SU-DHL-6 (cell line): ENCODE data around the gene FAM107B.

Experiments
- H2AFZ ChIP-seq: fragments of 200-600 bp; sonication (generic); 2 replicates; pipeline ENCODE4 v1.6.1; 2014; ENCODE audit warnings: low read depth, mild to moderate bottlenecking, moderate library complexity, mixed read lengths, antibody characterized with exemption, low read length; ENCODE audit not compliant: severe bottlenecking
- H3F3A ChIP-seq: fragments of 200-600 bp; shearing (Covaris generic); 2 replicates; pipeline ENCODE4 v1.6.0; 2016; ENCODE audit warnings: antibody characterized with exemption, mild to moderate bottlenecking; ENCODE audit not compliant: insufficient read depth
- H3K27ac ChIP-seq: fragments of 200-600 bp; sonication (generic); 2 replicates; pipeline ENCODE4 v1.5.1; 2016; ENCODE audit warnings: low read depth, mild to moderate bottlenecking, low read length, moderate library complexity, mixed read lengths
- H3K27me3 ChIP-seq: fragments of 200-600 bp; sonication (generic), shearing (Covaris generic); 2 replicates; pipeline ENCODE4 v1.6.0; 2014; ENCODE audit warnings: mild to moderate bottlenecking, low read length
- H3K36me3 ChIP-seq: fragments of 200-600 bp; sonication (generic); 2 replicates; pipeline ENCODE4 v1.6.1; 2014; ENCODE audit warnings: mild to moderate bottlenecking, low read length, mixed read lengths
- H3K4me2 ChIP-seq: fragments of 300-600, 200-600 bp; shearing (Covaris generic), sonication (generic); 2 replicates; pipeline ENCODE4 v1.6.0; 2014; ENCODE audit warnings: low read length, low read depth, mild to moderate bottlenecking; ENCODE audit not compliant: poor library complexity, severe bottlenecking
- H3K4me3 ChIP-seq: fragments of 200-600 bp; sonication (generic); 2 replicates; pipeline ENCODE4 v1.5.1; 2014; ENCODE audit warnings: antibody characterized with exemption, low read length, mild to moderate bottlenecking, mixed read lengths; ENCODE audit not compliant: insufficient read depth, poor library complexity, severe bottlenecking
- H3K79me2 ChIP-seq: fragments of 200-600 bp; sonication (generic); 2 replicates; pipeline ENCODE4 v1.6.1; 2014; ENCODE audit warnings: mild to moderate bottlenecking, low read length, moderate library complexity; ENCODE audit not compliant: insufficient read depth
- H3K9ac ChIP-seq: fragments of 200-600 bp; sonication (generic); 2 replicates; pipeline ENCODE4 v1.7.0; 2014; ENCODE audit warnings: mild to moderate bottlenecking, low read length
- H3K9me2 ChIP-seq: fragments of 200-600 bp; sonication (generic); replicated peaks from 2 replicates; pipeline ENCODE4 v1.6.1; 2014; ENCODE audit warnings: low read length; ENCODE audit not compliant: insufficient read depth
- H3K9me3 ChIP-seq: fragments of 200-600 bp; sonication (generic); 2 replicates; pipeline ENCODE4 v1.6.1; 2014; ENCODE audit warnings: low read length, mixed read lengths; ENCODE audit not compliant: insufficient read depth
- H4K20me1 ChIP-seq: fragments of 200-600 bp; sonication (generic); 2 replicates; pipeline ENCODE4 v1.6.1; 2014; ENCODE audit warnings: low read depth, mild to moderate bottlenecking, antibody characterized with exemption, low read length, moderate library complexity, mixed read lengths
- EZH2phosphoT487 ChIP-seq: fragments of 200-600 bp; sonication (generic), shearing (Covaris generic); conservative IDR thresholded peaks from 2 replicates; pipeline ENCODE4 v1.6.1; 2018; ENCODE audit warnings: mild to moderate bottlenecking, antibody characterized with exemption, low read length, moderate library complexity, mixed read lengths
- TF ChIP-seq, protein P1 (sequence below): fragments of 200-600 bp; sonication (generic); IDR thresholded peaks from one replicate; pipeline ENCODE4 v1.5.1; 2017; ENCODE audit warnings: antibody characterized with exemption, mild to moderate bottlenecking, low read length, moderate library complexity; ENCODE audit not compliant: insufficient read depth, poor library complexity, severe bottlenecking

The FAM107B gene

DNA sequence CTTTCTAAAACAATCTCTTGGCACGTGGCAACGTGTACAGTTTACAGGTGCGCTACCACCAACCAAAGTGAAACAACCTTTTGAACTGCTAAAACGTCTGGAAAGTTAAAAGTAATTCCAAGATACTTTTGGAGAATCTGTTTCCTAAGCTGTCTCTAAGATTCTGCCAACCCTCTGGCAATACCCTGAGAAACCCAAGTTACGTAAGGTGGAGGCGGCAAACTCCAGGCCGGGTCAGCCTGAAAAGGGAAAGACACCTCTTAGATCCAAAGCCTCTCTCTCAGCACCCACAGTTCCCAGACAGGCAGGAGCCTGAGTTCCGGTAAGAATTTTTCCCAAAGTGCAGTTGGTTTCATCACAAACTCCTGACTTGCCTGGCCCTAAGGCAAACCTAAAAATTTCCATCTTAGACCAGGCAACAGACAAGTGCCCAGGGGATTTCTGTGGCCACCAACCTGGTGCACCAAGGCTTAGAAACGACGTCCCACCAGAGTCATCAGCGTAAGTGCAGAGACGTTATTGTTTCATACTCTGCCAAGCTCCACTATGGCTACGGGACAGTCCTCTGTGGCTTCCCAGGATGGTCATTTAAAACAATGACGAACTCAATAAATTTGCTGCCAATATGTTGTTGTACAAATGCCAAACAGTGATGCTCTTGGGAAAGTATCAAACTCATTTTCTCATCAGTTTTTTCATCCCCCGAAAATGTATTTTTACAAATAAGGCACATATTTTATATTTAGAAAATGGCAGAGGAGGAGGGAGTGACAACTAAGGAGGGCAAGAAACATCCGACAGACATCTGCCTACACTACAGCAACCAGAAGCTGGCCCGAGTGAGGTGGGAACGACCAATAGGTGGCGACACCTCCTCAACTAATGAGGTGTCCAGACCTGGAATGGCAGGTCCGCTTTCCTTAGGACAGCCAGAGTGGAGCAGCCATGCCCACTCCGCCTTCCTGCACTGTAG is 238.2 kb downstream of the FAM107B start:
- Histone ChIP-seq H3K27me3 (no peaks in the 10 kb centered on the region), H3K4me2 (no peak overlapping the region), H3K9ac (no peak overlapping the region), H3K9me3 (no peaks in the 10 kb centered on the region), H3K27ac (no peak overlapping the region), H3K4me3 (no peak overlapping the region), H3K9me2 (no peaks in the 10 kb centered on the region), H2AFZ (no peak overlapping the region), H3K79me2 (peaks cover 98% of the 10 kb centered on the region), H3F3A (peaks cover 7% of the 10 kb centered on the region; the same call in 1 of the 2 replicates), H4K20me1 (peaks cover 37% of the 10 kb centered on the region), H3K36me3 (peaks cover 14% of the 10 kb centered on the region; the same call in 1 of the 2 replicates)
- TF ChIP-seq, protein P1, sequence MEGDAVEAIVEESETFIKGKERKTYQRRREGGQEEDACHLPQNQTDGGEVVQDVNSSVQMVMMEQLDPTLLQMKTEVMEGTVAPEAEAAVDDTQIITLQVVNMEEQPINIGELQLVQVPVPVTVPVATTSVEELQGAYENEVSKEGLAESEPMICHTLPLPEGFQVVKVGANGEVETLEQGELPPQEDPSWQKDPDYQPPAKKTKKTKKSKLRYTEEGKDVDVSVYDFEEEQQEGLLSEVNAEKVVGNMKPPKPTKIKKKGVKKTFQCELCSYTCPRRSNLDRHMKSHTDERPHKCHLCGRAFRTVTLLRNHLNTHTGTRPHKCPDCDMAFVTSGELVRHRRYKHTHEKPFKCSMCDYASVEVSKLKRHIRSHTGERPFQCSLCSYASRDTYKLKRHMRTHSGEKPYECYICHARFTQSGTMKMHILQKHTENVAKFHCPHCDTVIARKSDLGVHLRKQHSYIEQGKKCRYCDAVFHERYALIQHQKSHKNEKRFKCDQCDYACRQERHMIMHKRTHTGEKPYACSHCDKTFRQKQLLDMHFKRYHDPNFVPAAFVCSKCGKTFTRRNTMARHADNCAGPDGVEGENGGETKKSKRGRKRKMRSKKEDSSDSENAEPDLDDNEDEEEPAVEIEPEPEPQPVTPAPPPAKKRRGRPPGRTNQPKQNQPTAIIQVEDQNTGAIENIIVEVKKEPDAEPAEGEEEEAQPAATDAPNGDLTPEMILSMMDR, result peak; percentile 53
- no peak for TF ChIP-seq EZH2phosphoT487

DNA sequence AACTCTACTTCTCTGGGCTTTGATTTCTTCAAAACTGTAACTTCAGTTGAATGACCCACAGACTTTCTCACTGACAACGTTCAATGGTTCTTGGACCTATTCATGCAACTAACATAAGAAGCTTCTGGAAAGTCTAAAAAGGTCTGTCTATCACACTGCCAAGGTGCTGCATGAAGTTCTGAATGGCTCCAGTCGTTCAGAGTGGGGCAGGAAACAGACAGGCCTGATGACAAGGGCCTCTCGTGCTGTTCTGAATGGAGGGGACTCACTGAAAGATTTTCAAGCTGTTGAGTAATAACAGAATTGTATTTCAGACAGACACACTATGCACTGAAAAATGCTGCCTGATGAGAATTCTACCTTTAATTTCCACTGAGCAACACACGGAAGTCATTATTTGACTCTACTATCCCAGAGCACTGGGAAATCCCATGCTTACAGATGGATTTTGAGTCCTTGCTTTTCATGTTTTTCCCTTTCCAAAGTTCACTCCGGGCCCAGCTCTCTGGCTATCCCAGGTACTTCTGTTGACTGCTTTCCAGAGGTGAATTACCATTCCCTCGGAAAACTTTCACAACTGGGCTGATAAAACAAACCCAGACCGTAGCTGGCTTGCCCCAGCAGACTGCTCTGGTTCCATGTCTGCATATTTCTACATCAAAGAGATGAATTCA is 239.1 kb downstream of the FAM107B start:
- Histone ChIP-seq H3K9me2 (no peaks in the 10 kb centered on the region), H3K79me2 (peaks cover 98% of the 10 kb centered on the region), H3K4me2 (no peak overlapping the region), H2AFZ (no peak overlapping the region), H3F3A (peaks cover 7% of the 10 kb centered on the region; the same call in 1 of the 2 replicates), H3K27ac (no peak overlapping the region), H3K27me3 (no peaks in the 10 kb centered on the region), H3K4me3 (no peak overlapping the region), H3K9ac (no peak overlapping the region), H3K9me3 (no peaks in the 10 kb centered on the region), H4K20me1 (peaks cover 37% of the 10 kb centered on the region), H3K36me3 (peaks cover 12% of the 10 kb centered on the region; the same call in 1 of the 2 replicates)
- TF ChIP-seq, protein P1, result no peak
- no peak for TF ChIP-seq EZH2phosphoT487

DNA sequence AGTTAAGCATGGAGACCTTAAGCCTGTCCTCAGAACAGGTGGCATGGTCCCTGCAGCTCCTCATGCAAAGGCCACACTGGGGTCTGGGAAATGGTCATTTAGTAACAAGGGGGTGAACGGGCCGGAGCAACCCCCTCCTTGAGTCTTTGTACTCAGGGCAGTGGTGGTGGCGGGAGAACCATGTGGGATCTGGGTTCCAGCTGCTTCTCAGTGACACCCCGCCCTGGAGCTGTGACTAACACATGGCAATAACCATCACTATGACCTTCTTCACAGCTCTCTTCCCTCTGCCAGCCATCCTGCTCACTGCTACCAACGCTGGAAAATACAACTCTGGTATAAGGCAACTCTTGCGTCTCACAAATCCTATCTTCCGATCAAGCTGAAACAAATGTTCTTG is 240.5 kb downstream of the FAM107B start:
- Histone ChIP-seq H3K79me2 (peaks cover 99% of the 10 kb centered on the region), H3K27ac (no peak overlapping the region), H3F3A (peaks cover 7% of the 10 kb centered on the region; the same call in 1 of the 2 replicates), H3K9me3 (no peaks in the 10 kb centered on the region), H2AFZ (no peak overlapping the region), H4K20me1 (peaks cover 37% of the 10 kb centered on the region), H3K9ac (no peak overlapping the region), H3K4me2 (no peak overlapping the region), H3K9me2 (no peaks in the 10 kb centered on the region), H3K36me3 (peaks cover 26% of the 10 kb centered on the region), H3K4me3 (no peak overlapping the region), H3K27me3 (no peaks in the 10 kb centered on the region)
- TF ChIP-seq EZH2phosphoT487, result no peak
- TF ChIP-seq, protein P1, result no peak
